GM19452 (cell line): ENCODE results near the gene HOATZ.

Experiments used
- ATAC-seq: cut with Tn5 transposase; IDR thresholded peaks from one replicate; pipeline ENCODE4 v1.9.1; 2021; ENCODE audit not compliant: unreplicated experiment

HOATZ gene

DNA sequence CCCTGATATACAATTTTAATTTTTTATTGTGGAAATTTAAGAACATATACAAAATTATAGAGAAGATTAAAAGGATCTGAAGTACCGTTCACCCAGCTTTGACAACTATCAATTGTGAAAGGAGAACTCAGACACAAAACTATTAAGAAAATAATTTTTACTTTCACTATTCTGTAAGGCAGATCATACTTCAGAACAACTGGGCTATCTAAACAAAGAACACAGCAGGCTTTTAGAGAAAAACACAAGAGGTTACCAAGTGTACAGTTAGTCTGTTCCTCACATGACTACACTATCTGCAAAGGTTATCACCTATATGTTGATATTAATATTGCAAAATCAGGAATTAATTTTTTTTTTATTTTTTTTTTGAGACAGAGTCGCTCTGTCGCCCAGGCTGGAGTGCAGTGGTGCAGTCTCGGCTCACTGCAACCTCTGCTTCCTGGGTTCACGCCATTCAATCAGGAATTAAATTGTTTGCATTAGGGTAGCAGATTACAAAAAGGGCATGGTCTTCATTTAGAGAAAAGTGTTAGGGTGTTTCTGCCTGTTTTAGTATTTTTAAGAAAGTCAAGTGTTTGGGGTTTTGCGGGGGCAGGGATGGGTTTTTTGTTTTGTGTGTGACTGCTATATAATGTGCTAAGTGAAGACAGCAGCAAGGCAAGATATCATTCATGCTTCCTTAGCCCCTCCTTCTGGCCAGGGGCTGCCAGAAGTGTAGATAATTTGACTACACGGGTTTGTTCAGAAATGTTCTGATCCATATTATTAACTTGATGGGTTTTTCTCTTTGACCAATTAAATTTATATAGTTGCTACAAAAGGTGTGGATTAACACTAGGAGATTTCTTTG lies 60.0 kb downstream of the HOATZ start:
- no peak for ATAC-seq

DNA sequence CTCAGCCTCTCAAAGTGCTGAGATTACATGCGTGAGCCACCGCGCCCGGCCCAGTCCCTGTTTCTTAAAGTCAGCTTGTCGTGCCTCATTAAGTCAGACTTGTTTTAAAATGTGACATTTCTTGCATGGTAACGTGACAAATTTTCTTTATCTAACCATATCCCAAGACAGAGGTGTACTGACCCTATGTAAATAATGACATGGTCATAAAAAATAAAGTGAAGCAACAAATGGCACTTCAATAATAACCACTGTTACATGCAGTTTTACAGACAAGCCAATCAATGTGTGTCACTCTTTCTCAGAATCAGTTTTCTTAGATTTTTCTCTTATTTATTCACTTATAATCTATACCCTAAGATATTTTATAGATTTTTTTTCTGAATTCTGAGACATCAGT lies 61.2 kb downstream of the HOATZ start:
- no peak for ATAC-seq

DNA sequence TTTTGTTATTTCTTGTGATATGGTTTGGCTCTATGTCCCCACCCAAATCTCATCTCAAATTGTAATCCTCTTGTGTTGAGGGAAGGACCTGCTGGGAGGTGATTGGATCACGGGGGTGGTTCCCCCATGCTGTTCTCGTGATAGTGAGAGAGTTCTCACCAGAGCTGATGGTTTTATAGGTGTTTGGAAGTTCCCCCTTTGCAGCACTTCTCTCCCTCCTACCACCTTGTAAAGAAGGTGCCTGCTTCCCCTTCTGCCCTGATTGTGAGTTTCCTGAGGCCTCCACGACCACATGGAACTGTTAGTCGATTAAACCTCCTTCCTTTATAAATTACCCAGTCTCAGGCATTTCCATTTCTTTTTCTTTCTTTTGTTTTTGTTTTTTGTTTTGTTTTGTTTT lies 63.2 kb downstream of the HOATZ start:
- ATAC-seq = no peak

DNA sequence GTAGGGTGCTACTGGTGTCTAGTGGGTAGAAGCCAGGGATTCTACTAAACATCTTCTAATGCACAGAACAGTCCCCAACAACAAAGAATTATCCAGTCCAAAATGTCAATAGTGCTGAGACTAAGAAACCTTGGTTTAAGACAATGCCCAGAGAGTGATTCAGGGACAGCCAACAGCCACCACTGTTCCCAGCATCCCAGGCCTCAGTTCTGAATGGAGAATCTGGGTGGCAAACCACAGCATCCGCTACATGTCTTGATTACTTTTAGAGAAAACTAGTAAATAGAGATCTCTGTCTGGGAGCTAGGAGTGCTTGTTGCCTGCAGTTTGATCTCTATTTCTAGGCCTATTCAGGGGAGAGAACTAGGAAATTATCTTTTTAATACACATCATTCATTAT lies 66.8 kb downstream of the HOATZ start:
- ATAC-seq = no peak

DNA sequence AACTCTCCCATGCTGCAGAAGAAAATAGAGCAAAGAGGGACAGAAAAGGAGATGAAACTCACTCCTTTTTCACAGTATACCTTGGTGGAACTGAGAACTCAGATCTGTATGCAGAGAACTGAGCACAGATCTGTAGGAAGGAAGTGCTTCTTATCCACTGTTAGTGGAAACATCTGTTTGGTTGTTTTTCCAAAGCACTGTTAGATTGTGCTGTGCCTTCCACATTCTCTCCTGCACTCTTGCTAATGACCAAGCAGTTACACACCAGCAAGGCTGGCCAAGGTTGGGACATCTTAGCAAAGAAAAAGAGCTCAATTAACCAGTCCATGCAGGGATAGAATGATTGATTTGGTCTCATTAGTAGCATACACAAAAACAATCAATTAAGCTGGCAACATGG lies 67.6 kb downstream of the HOATZ start:
- no peak for ATAC-seq

DNA sequence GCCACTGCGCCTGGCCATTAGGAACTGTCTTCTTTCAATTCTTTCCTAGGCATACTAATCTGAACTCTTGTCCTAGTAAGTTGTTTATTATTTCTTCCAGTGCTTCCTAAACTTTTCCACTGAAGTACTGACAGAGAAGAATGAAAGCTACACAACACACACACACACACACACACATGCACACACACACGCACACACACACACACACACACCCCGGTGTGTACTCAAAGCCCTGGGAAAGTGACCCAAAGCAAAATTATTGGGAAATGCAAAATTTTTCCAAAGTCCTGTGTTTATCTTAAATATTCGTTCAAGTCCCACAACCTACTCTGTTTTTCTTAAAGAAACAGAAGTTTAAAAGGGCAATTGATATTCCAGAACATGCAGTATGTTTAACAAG lies 68.3 kb downstream of the HOATZ start:
- ATAC-seq = no peak

DNA sequence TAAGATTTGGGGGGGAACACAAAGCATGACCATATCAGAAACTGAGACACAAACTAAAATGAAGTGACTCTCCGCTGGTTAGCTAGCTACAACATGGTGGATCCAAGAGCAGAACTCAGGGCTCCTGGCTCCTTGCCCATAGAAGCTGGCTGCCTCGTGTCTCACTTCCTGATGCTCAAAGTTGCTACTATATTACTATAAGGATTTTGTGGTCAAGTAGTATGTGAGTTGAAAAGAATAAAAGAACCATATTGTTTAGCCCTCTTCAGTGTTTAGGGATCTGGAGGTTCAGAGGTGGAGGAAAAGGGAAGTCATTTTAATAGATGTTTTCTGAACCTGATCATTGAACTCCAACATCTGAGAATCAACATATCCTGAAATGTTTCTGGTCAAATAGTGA lies 70.8 kb downstream of the HOATZ start:
- no peak for ATAC-seq

DNA sequence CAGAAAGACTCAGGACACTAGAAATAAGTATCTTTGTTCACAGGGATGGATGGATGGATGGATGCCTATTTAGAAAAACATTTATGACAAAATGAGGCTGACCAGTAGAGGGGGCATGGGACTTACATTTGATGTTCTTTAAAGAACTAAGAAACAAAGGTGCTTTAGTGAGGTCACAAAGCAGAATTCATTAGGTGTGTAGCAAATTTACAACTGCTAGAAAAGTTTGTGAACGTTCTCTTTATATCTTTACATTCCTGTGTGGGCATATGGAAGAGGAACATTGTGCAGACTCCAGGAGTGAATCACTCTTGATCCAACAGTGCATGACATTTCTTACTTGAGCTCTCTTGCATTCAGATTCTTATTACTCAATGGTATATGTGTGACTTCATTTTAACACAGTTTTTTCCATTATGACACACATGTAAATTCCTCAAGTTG lies 71.8 kb downstream of the HOATZ start:
- no peak for ATAC-seq
